ENCODE measurements around the gene MMP23B. TPM values are rescaled to one million over a fixed set of nuclear protein-coding genes. Genes with fewer than 3 reads are reported as not detected.

Gene MMP23B
- total RNA-seq, 1 donor = 1.3 TPM

DNA sequence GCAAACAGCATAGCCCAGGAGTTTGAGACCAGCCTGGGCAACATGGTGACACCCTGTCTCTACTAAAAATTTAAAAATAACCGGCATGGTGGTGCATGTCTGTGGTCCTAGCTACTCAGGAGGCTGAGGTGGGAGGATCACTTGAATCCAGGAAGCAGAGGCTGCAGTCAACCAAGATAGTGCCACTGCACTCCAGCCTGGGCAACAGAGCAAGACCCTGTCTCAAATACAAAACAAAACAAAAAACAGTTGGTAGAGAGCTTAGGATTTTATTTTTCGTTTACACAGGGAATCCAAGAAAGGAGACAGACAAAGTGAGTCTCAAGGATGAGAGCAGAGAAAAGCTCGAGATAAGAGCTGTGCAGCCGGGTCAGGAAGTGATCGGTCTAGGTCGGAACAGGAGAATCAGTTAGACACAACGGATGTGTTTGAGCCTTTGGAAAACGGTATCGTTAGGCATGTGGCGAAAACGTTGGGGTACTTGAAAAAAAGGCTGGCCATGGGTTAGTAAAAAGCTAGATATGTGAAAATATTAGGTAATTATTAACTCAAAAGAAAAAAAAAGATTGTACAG is 18.4 kb upstream of the MMP23B start:
- Histone ChIP-seq H3K9me3 (ENCODE audit: low read depth, low read length) (no peaks in the 10 kb centered on the region), H3K4me3 (ENCODE audit: low read length) (no peak overlapping the region), H3K4me1 (ENCODE audit: insufficient read depth, low read length) (peaks cover 27% of the 10 kb centered on the region), H3K27me3 (ENCODE audit: insufficient read depth, low read length) (no peaks in the 10 kb centered on the region)

DNA sequence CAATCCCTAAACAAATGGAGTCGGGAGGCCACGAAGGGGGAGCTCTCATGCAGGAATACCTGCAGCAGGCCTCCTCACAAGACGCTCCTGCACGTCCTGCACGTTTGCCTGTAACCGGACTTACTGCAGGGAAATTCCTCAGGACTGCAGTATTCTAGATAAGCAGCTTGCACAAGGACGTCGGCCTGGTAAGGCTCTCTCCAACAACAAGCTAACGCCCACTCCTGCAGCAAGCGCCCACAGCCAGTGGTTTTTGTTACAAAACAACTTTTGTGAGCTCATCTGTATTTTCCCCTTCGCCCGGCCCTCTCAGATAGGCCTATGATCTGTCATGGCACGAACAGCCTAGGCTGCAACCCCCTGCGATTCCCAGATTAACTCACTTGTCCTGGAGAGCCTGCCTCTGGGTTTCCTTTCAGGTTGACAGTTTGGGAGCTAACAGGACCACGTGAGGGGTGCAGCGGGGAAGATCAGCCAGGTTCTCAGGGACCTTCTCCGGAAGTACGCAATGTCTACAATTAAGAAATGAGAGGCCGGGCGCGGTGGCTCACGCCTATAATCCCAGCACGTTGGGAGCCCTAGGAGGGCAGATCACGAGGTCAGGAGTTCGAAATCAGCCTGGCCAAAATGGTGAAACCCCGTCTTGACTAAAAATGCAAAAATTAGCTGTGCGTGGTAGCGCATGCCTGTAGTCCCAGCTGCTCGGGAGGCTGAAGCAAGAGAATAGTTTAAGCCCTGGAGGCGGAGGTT is 17.6 kb upstream of the MMP23B start:
- Histone ChIP-seq H3K4me3 (ENCODE audit: low read length) (peak overlapping the region; percentile 95), H3K9me3 (ENCODE audit: low read depth, low read length) (no peaks in the 10 kb centered on the region), H3K27me3 (ENCODE audit: insufficient read depth, low read length) (no peaks in the 10 kb centered on the region), H3K4me1 (ENCODE audit: insufficient read depth, low read length) (peaks cover 27% of the 10 kb centered on the region)

DNA sequence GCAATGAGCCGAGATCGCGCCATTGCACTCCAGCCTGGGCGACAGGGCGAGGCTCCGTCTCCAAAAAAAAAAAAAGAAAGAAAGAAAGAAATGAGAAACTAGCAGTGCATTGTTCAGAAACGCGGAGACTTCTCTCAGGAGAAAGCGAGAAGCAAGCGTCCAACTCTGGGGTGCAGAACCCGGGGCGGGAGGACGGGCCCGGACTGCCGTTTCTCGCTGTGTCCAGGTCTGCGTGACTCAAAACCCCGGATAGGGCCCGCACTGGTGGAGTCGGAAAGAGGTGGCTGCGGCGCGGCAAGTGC is 17.1 kb upstream of the MMP23B start:
- Histone ChIP-seq H3K4me3 (ENCODE audit: low read length) (peak overlapping the region; percentile 95), H3K9me3 (ENCODE audit: low read depth, low read length) (no peaks in the 10 kb centered on the region), H3K4me1 (ENCODE audit: insufficient read depth, low read length) (peaks cover 27% of the 10 kb centered on the region), H3K27me3 (ENCODE audit: insufficient read depth, low read length) (no peaks in the 10 kb centered on the region)

DNA sequence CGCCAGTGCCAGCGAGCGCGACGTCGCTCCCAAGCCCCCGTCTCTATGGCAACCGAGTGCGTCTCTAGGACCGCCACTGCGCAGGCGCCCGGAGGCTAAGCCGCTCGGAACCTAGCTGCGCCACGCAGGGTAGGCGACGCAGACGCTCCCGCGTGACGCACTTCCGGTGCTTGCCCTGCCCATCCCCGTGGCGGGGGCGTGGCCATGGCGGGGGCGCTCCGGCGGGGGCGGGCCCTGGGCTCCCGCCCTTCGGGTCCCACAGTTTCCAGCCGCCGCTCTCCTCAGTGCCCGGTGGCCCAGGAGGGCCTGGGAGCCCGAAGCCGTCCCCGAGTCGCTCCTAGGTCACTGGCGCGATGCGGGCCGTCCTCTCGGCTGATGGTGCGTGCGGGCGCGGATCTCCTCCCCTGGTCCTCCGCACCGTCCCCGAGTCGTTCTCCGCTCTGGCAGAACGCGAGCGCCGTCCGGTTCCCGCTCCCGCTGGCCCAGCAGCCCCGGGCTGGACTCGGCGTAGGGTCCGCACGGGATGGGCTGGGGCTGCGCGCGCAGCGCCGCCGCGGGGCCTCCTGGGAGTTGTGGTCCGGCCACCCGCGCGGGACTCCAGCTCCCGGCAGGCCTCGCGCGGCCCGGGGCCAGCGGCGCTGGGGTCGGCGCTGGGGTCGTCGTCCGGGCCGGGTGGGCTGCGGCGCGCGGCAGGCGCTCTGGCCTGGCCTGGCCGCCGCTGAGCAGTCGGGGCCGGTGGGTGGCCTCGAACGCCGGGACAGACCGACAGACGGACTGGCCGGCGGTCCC is 16.5 kb upstream of the MMP23B start, which contains the start of gene MIB2:
MIB2 (plus strand) TSS at position 245 of the 789 bp plus-strand sequence. CDS start 7,953 bp downstream, outside the sequence.
- Histone ChIP-seq H3K4me1 (ENCODE audit: insufficient read depth, low read length) (peaks cover 27% of the 10 kb centered on the region), H3K4me3 (ENCODE audit: low read length) (peak within 1 kb of the TSS; percentile 95), H3K9me3 (ENCODE audit: low read depth, low read length) (no peaks in the 10 kb centered on the region), H3K27me3 (ENCODE audit: insufficient read depth, low read length) (no peaks in the 10 kb centered on the region)

DNA sequence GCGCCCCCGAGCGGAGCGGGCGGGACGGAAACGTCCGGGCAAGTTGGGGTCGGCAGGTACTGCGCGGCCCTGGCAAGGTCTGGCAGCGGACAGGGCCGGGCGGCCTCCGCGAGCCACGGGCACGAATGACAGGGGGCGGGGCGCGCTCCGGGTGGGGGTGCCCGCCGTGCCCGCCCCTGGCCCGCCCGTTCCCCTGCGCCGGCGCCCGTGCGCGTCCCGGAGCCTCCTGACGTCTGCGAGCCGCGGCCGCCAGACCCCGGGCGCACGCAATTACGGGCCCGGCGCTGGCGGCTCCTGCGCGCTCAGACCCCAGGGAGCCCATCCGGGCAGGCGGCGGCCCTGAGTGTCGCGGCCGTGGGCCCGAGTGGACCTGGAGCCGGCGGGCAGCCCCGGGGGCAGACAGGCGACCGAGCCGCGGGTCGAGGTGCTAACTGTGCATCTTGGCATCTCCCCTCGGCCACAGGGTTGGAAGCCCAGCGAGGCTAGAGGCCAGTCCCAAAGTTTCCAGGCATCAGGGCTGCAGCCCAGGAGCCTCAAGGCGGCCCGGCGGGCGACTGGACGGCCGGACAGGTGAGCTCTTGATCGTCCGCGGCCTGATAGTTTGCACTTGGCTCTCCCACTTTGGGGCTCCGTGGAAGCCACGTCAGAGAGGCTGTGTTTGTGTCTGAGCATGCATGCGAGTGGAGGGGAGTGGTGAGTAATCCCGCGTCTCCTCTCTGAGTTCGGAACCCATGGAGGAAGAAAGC is 15.8 kb upstream of the MMP23B start:
- Histone ChIP-seq H3K9me3 (ENCODE audit: low read depth, low read length) (no peaks in the 10 kb centered on the region), H3K4me3 (ENCODE audit: low read length) (peak overlapping the region; percentile 95), H3K4me1 (ENCODE audit: insufficient read depth, low read length) (peaks cover 27% of the 10 kb centered on the region), H3K27me3 (ENCODE audit: insufficient read depth, low read length) (no peaks in the 10 kb centered on the region)

DNA sequence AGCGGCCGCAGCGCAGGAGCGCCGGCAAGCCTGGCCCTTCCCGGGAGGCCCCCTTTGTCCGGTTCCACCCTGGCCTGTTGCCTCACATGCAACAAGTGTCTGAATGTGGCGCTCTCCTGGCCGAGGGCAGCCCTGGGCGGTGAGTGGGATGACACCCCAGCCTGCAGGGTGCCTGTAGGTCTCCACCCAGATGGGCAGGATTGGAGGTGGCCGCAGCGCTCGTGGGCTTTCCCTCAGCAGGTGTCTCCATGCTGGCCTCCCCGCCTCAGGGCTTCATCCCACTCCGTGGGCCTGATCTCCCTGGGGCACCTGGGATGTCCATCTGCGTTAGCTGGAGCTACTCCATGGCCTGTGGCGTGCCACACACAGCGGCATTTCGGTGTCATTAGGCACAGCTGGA is 15.1 kb upstream of the MMP23B start:
- H3K4me3 ChIP-seq (ENCODE audit: low read length) = no peak overlapping the region
- peaks cover 27% of the 10 kb centered on the region for H3K4me1 ChIP-seq (ENCODE audit: insufficient read depth, low read length)
- no peaks in the 10 kb centered on the region for H3K9me3 ChIP-seq (ENCODE audit: low read depth, low read length)
- H3K27me3 ChIP-seq (ENCODE audit: insufficient read depth, low read length) = no peaks in the 10 kb centered on the region

DNA sequence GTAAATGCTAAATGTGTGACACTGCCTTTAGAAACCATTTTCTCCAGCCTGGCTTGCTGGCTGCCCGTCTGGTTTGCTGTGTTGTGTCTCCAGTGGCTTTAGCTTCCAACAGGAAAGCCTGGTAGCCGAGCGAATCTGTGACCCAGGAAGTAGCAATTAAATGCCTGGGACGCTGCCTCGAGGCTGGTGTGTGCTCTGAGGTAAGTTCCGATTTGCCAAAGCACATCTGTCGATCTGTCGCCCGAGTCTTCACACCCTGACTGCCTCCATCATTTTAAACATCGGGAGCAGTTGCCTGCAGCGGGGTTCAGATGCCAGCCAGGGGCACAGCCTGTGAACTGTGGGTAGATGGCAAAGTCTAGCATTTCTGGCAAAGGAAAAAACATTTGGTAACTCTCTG is 14.5 kb upstream of the MMP23B start:
- Histone ChIP-seq H3K4me3 (ENCODE audit: low read length) (no peak overlapping the region), H3K9me3 (ENCODE audit: low read depth, low read length) (no peaks in the 10 kb centered on the region), H3K4me1 (ENCODE audit: insufficient read depth, low read length) (peaks cover 27% of the 10 kb centered on the region), H3K27me3 (ENCODE audit: insufficient read depth, low read length) (no peaks in the 10 kb centered on the region)

DNA sequence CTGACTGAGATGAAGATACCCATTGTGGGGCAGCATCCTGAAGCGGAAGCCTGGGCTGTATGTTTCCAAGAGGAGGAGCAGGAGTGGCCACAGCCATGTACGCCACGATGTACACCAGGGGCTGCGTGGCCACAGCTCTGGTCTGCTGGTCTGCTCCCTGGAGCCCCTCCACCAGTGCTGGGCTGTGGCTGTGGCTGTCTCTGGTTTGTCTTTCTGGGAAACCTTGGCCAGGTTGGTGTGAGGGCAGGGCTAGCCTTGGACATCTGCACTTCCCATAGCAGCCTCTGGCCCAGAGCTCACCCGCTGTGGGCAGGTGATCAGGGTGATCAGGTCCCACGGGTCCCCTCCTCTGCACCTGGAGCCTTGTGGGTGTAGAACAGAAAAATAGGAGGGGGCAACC is 14.0 kb upstream of the MMP23B start:
- Histone ChIP-seq H3K4me3 (ENCODE audit: low read length) (no peak overlapping the region), H3K4me1 (ENCODE audit: insufficient read depth, low read length) (peaks cover 27% of the 10 kb centered on the region), H3K27me3 (ENCODE audit: insufficient read depth, low read length) (no peaks in the 10 kb centered on the region), H3K9me3 (ENCODE audit: low read depth, low read length) (no peaks in the 10 kb centered on the region)

DNA sequence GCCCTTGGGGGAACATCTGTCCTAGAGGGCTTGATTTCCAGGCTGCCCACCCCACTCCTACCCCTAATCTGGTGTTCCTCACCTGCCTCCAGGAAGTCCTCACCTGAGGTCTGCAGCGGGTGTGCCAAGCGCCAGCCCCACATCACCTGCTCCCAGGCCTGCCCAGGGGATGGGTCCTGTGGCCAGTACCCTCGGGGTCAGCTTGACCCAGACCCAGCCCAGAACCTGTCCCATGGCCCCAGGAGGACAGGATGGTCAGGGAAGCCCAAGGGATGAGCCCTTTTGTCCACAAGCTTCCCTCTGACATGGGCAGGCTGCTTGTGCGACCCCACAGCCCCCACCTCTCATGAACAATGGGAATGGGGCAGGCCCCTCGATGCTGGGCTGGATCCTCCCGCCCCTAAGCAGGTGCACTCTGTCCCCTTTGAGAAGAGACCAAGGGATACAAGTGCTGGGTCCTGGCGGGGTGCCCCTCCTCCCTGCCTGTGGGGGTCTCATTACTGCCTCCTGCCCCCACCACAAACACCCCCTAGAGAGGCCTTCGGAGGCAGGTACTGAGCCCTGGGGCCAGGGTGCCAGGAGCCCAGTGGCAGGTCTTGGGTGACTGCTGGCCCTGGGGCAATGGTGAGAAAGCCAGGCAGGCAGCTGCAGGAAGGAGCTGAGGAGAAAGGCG is 13.4 kb upstream of the MMP23B start:
- Histone ChIP-seq H3K4me3 (ENCODE audit: low read length) (no peak overlapping the region), H3K4me1 (ENCODE audit: insufficient read depth, low read length) (peaks cover 25% of the 10 kb centered on the region), H3K9me3 (ENCODE audit: low read depth, low read length) (no peaks in the 10 kb centered on the region), H3K27me3 (ENCODE audit: insufficient read depth, low read length) (no peaks in the 10 kb centered on the region)

DNA sequence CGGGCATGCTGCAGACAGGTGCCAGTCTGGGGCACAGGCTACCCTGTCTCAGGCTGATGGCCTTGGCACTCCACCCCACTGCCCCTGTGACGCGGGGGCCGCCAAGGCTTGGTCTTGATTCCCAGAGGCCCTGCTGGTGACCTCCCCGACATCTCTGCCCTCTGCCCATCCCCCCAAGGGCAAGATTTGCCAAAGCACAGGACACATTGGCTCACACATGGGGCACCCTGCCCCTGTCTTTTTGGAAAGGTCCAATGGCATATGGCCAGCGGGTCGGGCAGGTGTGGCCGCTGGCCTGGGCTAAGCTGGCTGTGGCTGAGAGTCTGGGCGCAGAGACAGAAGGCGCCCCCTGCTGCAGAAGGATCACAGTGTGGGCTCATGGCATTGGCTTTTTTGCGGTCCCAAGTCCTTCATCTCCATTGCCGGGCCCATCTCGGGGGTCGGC is 12.0 kb upstream of the MMP23B start:
- Histone ChIP-seq H3K4me3 (ENCODE audit: low read length) (no peak overlapping the region), H3K9me3 (ENCODE audit: low read depth, low read length) (no peaks in the 10 kb centered on the region), H3K27me3 (ENCODE audit: insufficient read depth, low read length) (no peaks in the 10 kb centered on the region), H3K4me1 (ENCODE audit: insufficient read depth, low read length) (peaks cover 11% of the 10 kb centered on the region)

DNA sequence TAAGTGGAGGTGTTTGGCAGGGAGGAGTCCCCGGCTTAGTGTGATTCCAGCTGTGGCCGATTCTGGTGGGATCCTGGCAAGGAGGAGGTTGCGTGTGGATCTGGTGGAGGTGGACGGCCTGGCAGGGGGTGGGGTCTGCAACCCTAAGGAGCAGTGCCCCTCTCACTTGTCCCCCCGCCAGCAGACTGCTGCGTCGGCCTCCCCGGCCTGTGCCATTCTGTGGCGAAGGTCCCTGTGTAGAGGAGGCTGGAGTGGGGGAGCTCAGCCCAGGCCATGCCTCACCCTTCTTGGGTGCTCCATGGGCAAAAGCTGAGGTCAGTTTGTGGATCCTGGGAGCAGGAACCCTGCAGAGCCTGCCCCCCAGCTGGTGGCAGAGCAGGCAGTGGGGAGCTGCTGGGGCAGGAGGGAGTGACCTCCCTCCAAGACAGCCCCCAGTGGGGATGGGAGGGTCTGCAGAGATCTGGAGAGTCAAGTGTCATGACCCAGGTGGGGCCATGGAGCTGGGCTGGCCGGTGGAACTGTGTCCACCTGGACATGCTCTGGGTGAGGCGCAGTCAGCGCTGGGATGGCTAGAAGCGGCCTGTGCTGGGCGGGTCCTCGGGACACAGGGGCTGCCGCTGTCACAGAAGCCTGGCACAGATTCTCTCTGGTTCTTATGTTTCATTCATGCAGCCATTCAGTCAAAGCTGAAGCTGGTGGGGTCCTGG is 11.4 kb upstream of the MMP23B start:
- H3K9me3 ChIP-seq (ENCODE audit: low read depth, low read length) = no peaks in the 10 kb centered on the region
- peaks cover 11% of the 10 kb centered on the region for H3K4me1 ChIP-seq (ENCODE audit: insufficient read depth, low read length)
- no peaks in the 10 kb centered on the region for H3K27me3 ChIP-seq (ENCODE audit: insufficient read depth, low read length)
- H3K4me3 ChIP-seq (ENCODE audit: low read length) = no peak overlapping the region

DNA sequence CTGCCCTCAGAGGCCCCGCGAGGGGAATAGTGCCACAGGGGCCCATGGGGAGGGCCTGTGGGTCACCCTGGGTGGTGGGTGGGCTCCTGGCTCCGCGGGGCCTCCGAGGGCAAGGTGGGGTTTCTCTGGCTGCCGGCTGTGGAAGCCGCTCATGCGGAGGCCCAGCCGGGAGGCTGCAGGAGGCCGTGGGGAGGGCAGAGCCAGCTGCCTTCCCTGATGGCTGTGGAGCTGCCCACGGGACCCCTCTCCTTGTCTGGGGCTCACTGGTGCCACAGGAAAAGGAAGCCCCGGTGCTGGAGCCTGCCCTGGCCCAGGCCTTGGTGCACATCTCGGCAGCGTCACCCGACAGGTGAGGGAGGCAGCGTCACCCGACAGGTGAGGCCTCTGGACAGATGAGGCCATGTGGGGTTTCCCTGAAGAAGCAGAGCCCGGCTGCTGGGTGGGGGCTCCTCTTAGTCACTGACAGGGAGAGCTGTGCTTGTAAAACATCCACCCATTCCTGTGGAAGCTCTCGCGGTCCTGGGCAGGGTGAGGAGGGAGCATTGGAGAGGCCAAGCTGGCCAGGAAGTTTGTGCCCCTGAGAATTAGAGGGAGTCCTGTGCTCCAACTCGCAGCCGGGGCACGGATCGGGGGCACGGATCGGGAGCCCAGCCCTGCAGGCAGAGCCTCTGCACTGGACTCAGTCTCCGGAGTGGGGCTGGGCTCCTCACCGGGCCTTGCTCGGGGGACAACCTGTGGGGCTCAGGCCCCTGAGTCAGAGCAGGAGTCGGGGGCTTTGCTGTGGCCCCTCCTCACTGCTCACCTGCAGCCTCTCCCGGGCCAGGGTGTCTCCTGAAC is 10.6 kb upstream of the MMP23B start:
- no peak overlapping the region for H3K4me3 ChIP-seq (ENCODE audit: low read length)
- H3K27me3 ChIP-seq (ENCODE audit: insufficient read depth, low read length) = no peaks in the 10 kb centered on the region
- peaks cover 8% of the 10 kb centered on the region for H3K4me1 ChIP-seq (ENCODE audit: insufficient read depth, low read length)
- no peaks in the 10 kb centered on the region for H3K9me3 ChIP-seq (ENCODE audit: low read depth, low read length)

DNA sequence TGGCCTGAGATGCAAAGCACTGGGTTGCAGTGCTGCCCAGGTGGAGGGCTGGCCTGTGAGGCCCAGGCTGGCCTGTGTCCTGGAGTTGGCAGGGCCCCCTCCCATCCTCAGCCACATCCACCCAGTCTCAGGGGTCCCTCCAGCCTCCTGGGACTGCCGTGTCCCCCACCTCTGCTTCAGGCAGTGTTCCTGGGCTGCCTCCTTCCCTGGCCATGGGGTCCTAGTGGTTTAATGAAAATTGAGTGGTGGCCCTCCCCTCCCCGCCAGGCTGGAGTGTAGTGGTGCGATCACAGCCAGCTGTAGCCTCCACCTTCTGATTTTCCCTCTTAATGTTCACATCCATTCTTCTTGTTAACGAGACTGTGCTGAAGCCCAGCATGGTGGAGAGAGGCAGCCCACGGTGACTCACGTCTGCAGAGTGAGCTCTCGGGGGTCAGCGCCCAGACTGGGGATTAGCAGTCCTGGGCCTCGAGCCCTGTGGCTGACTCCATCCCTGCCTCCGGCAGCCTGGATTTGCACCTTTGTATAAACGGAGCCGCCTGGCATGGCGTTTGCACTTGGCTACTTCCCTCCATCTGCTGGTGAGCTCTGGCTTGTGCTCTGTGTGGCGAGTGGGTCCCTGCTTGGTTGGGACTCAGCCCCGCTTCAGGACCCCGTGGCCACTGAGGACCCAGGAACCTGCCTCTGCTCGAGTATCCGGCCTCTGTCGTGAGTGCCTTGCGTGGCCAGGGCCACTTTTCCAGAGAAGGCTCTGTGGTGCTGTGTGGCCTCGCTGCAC is 9.8 kb upstream of the MMP23B start:
- H3K27me3 ChIP-seq (ENCODE audit: insufficient read depth, low read length) = no peaks in the 10 kb centered on the region
- H3K9me3 ChIP-seq (ENCODE audit: low read depth, low read length) = no peaks in the 10 kb centered on the region
- no peaks in the 10 kb centered on the region for H3K4me1 ChIP-seq (ENCODE audit: insufficient read depth, low read length)
- no peak overlapping the region for H3K4me3 ChIP-seq (ENCODE audit: low read length)

Measured in mononuclear cell (primary cell).